Mammary epithelial cell (primary cell): Measurements from ENCODE around the gene FAM170A.

ENCODE experiments used
- CTCF ChIP-seq, 2 donors: IDR thresholded peaks in 1 of 2; conservative IDR thresholded peaks in 1 of 2; 2 replicates each; pipeline ENCODE4 v1.5.1; 2011 to 2012; ENCODE audit warnings: inconsistent platforms in 2 of 2, low read length in 2 of 2, mild to moderate bottlenecking in 2 of 2, control low read depth in 1 of 2, low read depth in 1 of 2; ENCODE audit not compliant: insufficient read depth in 1 of 2; ENCODE audit errors: extremely low read depth in 1 of 2
- EZH2 ChIP-seq: IDR thresholded peaks from 2 replicates; pipeline ENCODE4 v1.6.1; 2012; ENCODE audit warnings: low read length, inconsistent platforms, borderline replicate concordance

GRCh38 chr5:119680080-119680479 is 50.7 kb downstream of the FAM170A start:
- no peak for TF ChIP-seq CTCF (conservative IDR thresholded peaks at IDR 0.05 in 1 of 2, IDR thresholded peaks at IDR 0.05 in 1 of 2; ENCODE audit: extremely low read depth in 1 of 2, insufficient read depth in 1 of 2, low read depth in 1 of 2, low read length in 2 of 2)
- no peak for TF ChIP-seq EZH2
